ENCODE measurements around the gene ARFGEF2.
A peak's percentile ranks its signal among the peaks of the same experiment; 100 is the strongest.
"Not testable (repeated sequence)": the region's sequence is repeated elsewhere in the genome, so short reads cannot be mapped to it uniquely, and the experiment has no call there.

Gene ARFGEF2

GRCh38 chr20:48921168-48921882 lies at the start of gene ARFGEF2:
ARFGEF2 (plus strand) TSS chr20:48921711; CDS start chr20:48921890, 179 bp downstream.
- peak; percentile 79 to 87 (median 82) for DNase-seq (ENCODE audit: low read depth in 3 of 3)

GRCh38 chr20:48875233-48875913 lies 46.1 kb upstream of the ARFGEF2 start:
- no peak for DNase-seq (ENCODE audit: low read depth in 3 of 3)

GRCh38 chr20:48875914-48876240 lies 45.6 kb upstream of the ARFGEF2 start:
- no peak for DNase-seq (ENCODE audit: low read depth in 3 of 3)

GRCh38 chr20:48877304-48877703 lies 44.2 kb upstream of the ARFGEF2 start:
- DNase-seq (ENCODE audit: low read depth in 3 of 3) = no peak

- DNase-seq (ENCODE audit: low read depth in 3 of 3) = no peak
These were observed 42.8 kb upstream of the ARFGEF2 start for GRCh38 chr20:48878534-48879248.

DNA sequence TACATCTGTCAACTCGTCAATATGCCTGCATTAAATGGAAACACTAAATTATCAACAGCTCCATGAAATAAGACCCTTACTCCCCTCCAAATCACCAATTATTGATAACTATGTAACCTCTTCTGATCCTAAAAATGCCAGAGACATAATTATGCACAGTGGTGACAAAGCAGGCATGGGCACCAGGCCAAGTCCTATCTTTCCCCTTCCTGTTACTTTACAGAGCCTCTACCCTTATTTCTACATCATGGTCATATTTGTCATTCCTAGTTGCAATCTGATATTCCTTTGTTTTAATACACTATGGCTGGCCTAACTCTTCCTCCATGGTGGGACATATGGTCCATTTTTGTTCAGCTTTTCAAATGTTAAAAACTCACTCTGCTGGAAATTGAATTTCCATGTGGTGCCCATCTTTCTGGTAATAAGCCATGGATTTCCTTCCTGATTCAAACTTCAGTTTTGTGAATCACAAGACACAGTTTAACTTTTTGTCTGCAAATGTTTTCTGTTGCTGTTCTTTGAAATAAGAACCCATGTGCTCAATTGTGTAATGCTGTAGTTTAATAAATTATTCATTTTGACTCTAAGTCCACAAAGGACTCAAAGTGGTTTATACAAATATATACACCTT lies 41.8 kb upstream of the ARFGEF2 start:
- no peak for DNase-seq (ENCODE audit: low read depth in 3 of 3)

- no peak for DNase-seq (ENCODE audit: low read depth in 3 of 3)
These were observed 41.2 kb upstream of the ARFGEF2 start for GRCh38 chr20:48880331-48880730.

GRCh38 chr20:48880981-48881657 lies 40.4 kb upstream of the ARFGEF2 start:
- DNase-seq (ENCODE audit: low read depth in 3 of 3) = no peak

- no peak for DNase-seq (ENCODE audit: low read depth in 3 of 3)
These were observed 36.3 kb upstream of the ARFGEF2 start for GRCh38 chr20:48885237-48885636.

GRCh38 chr20:48886194-48886593 lies 35.3 kb upstream of the ARFGEF2 start:
- DNase-seq (ENCODE audit: low read depth in 3 of 3) = no peak

DNA sequence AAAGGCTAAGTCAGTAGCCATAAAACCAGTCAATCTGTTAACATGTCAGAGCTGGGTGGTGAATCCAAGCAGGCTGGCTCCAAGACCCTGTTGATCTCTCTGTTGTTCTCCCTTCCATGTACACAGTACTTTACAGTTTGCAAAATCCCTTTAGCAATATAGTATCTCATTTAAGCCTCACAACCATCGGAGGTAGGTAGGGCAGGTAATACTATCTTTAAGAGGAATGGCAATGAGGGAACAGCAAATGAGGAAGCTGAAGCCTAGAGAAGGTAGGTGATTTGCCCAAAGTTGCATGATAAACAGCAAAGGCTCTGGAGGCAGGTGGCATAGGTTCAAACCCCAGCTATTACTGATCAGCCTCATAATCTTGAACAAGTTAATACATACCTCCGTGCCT lies 34.7 kb upstream of the ARFGEF2 start:
- no peak for DNase-seq (ENCODE audit: low read depth in 3 of 3)

DNA sequence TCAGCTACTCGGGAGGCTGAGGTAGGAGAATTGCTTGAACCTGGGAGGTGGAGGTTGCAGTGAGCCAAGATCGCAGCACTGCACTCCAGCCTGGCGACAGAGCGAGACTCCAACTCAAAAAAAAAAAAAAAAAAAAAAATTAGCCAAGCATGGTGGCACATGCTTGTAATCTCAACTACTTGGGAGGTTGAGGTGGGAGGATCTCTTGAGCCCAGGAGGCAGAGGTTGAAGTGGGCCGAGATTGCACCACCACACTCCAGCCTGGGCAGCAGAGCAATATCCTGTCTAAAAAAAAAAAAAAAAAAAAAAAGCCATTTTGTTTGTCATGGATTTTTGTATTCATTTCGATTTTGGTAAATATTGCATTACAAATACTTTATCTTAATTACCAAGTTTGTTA lies 33.0 kb upstream of the ARFGEF2 start:
- DNase-seq (ENCODE audit: low read depth in 3 of 3) = not testable (repeated sequence)

DNA sequence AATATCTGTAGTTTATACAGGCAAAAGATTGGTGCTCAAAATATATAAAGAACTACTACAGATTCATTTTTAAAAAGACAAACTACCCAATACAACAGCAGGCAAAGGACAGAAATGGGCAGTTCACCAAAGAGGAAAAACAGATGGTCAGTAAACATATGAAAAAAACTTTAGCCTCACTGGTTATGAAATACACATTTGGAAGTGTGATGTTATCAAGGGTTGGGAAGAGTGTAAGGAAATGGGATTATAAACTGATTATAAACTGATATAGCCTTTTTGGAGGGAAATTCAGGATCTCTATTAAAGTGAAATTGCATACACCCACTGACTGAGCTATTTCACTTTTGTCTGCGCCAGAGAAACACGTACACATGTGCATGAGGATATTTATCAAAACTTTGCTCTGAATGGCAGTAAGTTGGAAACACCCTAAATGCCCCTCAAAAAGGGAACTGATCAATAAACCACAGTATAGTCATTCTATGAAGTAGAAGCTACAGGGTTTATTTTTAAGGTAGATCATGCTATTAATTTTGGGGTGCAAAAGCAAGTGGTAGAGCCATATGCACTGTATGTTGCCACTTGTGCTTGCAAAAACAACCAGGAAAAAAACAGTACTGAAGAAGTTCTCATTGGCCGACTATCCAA lies 32.2 kb upstream of the ARFGEF2 start:
- no peak for DNase-seq (ENCODE audit: low read depth in 3 of 3)

- DNase-seq (ENCODE audit: low read depth in 3 of 3) = no peak
These were observed 30.1 kb upstream of the ARFGEF2 start for GRCh38 chr20:48891235-48892048.

GRCh38 chr20:48892049-48892470 lies 29.5 kb upstream of the ARFGEF2 start:
- no peak for DNase-seq (ENCODE audit: low read depth in 3 of 3)

- DNase-seq (ENCODE audit: low read depth in 3 of 3) = no peak
These were observed 28.6 kb upstream of the ARFGEF2 start for GRCh38 chr20:48892891-48893290.

DNA sequence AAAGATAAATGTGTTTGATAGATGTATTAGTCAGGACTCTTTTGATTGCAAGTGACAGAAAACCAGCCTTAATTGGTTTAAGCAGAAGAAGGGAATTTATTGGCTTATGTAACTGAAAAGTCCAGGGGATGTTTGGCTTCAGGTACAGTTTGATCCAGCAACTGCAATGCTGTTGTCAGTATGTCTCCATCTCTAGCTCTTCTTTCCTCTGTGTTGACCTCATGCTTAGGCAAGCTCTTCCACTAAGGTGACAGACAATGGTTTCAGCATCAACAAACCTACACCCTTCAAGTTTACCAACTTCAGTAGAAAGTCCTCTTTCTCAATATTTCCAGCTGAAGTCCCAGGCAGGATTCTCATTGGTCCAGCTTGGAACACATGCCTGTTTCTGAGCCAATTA lies 28.1 kb upstream of the ARFGEF2 start:
- DNase-seq (ENCODE audit: low read depth in 3 of 3) = no peak

DNA sequence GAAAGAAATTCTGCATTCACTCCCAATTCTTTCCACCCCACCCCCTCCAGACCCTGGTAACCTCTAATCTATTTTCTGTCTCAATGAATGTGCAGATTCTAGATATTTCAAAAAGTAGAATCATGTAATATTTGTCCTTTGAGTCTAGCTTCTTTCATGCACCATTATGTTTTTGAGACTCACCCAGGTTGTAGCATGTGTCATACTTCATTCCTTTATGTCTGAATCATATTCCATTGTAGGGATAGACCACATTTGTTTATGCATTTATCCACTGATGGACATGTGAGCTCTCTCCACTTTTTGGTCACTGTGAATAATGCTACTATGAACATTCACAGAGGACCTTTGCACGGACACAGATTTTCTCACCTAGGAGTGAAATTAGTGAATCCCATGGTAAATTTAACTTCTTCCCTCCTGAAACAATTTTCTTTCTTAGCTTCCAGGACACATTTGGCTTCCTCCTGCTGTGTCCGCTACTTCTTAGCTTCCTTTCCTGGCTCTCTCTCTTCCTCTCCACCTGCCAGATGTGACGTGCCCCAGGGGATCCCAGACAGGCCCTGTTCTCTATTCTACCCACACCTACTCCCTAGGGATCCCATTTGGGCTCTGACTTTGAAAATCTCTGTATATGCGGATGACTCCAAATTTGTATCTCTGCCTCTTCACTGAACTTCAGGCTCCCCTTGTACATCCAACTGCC lies 24.1 kb upstream of the ARFGEF2 start:
- DNase-seq (ENCODE audit: low read depth in 3 of 3) = no peak

DNA sequence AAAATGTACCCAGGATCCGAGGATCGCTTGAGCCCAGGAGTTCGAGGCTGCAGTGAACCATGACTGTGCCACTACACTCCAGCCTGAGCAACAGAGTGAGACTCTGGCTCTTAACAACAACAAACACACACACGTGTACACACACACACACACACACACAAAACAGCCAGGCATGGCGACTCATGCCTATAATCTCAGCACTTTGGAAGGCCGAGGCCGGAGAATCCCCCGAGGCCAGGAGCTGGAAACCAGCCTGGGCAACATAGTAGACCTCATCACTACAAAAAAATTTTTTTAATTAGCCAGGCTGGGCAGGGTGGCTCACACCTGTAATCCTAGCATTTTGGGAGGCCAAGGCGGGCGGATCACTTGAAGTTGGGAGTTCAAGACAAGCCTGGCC lies 23.3 kb upstream of the ARFGEF2 start:
- DNase-seq (ENCODE audit: low read depth in 3 of 3) = no peak
